SU-DHL-6 (cell line): ENCODE measurements around the gene MEIS1.

Source experiments
- H2AFZ ChIP-seq: fragments of 200-600 bp; sonication (generic); 2 replicates; pipeline ENCODE4 v1.6.1; 2014; ENCODE audit warnings: low read depth, mild to moderate bottlenecking, moderate library complexity, mixed read lengths, antibody characterized with exemption, low read length; ENCODE audit not compliant: severe bottlenecking
- H3F3A ChIP-seq: fragments of 200-600 bp; shearing (Covaris generic); 2 replicates; pipeline ENCODE4 v1.6.0; 2016; ENCODE audit warnings: antibody characterized with exemption, mild to moderate bottlenecking; ENCODE audit not compliant: insufficient read depth
- H3K27ac ChIP-seq: fragments of 200-600 bp; sonication (generic); 2 replicates; pipeline ENCODE4 v1.5.1; 2016; ENCODE audit warnings: low read depth, mild to moderate bottlenecking, low read length, moderate library complexity, mixed read lengths
- H3K27me3 ChIP-seq: fragments of 200-600 bp; sonication (generic), shearing (Covaris generic); 2 replicates; pipeline ENCODE4 v1.6.0; 2014; ENCODE audit warnings: mild to moderate bottlenecking, low read length
- H3K36me3 ChIP-seq: fragments of 200-600 bp; sonication (generic); 2 replicates; pipeline ENCODE4 v1.6.1; 2014; ENCODE audit warnings: mild to moderate bottlenecking, low read length, mixed read lengths
- H3K4me2 ChIP-seq: fragments of 300-600, 200-600 bp; shearing (Covaris generic), sonication (generic); 2 replicates; pipeline ENCODE4 v1.6.0; 2014; ENCODE audit warnings: low read length, low read depth, mild to moderate bottlenecking; ENCODE audit not compliant: poor library complexity, severe bottlenecking
- H3K4me3 ChIP-seq: fragments of 200-600 bp; sonication (generic); 2 replicates; pipeline ENCODE4 v1.5.1; 2014; ENCODE audit warnings: antibody characterized with exemption, low read length, mild to moderate bottlenecking, mixed read lengths; ENCODE audit not compliant: insufficient read depth, poor library complexity, severe bottlenecking
- H3K79me2 ChIP-seq: fragments of 200-600 bp; sonication (generic); 2 replicates; pipeline ENCODE4 v1.6.1; 2014; ENCODE audit warnings: mild to moderate bottlenecking, low read length, moderate library complexity; ENCODE audit not compliant: insufficient read depth
- H3K9ac ChIP-seq: fragments of 200-600 bp; sonication (generic); 2 replicates; pipeline ENCODE4 v1.7.0; 2014; ENCODE audit warnings: mild to moderate bottlenecking, low read length
- H3K9me2 ChIP-seq: fragments of 200-600 bp; sonication (generic); replicated peaks from 2 replicates; pipeline ENCODE4 v1.6.1; 2014; ENCODE audit warnings: low read length; ENCODE audit not compliant: insufficient read depth
- H3K9me3 ChIP-seq: fragments of 200-600 bp; sonication (generic); 2 replicates; pipeline ENCODE4 v1.6.1; 2014; ENCODE audit warnings: low read length, mixed read lengths; ENCODE audit not compliant: insufficient read depth
- H4K20me1 ChIP-seq: fragments of 200-600 bp; sonication (generic); 2 replicates; pipeline ENCODE4 v1.6.1; 2014; ENCODE audit warnings: low read depth, mild to moderate bottlenecking, antibody characterized with exemption, low read length, moderate library complexity, mixed read lengths
- EZH2phosphoT487 ChIP-seq: fragments of 200-600 bp; sonication (generic), shearing (Covaris generic); conservative IDR thresholded peaks from 2 replicates; pipeline ENCODE4 v1.6.1; 2018; ENCODE audit warnings: mild to moderate bottlenecking, antibody characterized with exemption, low read length, moderate library complexity, mixed read lengths
- TF ChIP-seq, protein P1 (sequence below): fragments of 200-600 bp; sonication (generic); IDR thresholded peaks from one replicate; pipeline ENCODE4 v1.5.1; 2017; ENCODE audit warnings: antibody characterized with exemption, mild to moderate bottlenecking, low read length, moderate library complexity; ENCODE audit not compliant: insufficient read depth, poor library complexity, severe bottlenecking

Gene MEIS1

DNA sequence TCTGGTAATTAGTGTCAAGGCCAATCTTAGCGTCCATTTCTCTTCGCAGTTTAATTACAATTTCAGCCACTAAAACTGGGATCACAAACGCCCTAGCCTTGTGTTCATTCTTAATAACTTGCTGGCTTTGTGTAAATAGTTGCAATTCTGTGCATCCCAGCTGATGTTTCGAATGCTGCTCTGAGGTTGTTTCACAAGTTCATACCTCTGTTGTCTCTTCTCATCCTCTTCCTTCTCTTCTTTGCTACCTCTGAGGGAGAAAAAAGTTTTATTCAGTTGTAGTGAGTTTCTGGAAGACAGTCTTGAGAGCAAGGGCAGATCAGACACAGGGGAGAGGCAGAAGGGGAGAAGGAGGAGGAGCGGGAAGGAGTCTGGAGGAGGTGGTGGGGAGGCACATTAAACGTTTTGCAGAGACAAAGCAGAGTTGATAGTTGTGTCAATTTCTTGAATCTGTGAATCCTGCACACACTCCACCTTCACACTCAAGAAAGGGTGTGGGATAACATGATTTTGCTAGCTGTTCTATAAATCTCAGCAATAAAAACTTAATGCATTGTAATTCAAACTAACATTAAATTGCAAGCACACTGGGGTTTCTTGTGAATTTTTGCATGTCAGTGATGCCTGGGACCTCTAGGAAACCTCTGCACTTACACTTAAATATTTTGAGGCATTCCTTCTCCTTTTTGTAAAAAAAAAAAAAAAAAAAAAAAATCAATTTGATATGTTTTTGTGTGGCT lies 6.8 kb downstream of the MEIS1 start:
- Histone ChIP-seq H3K9me3 (no peaks in the 10 kb centered on the region), H3K79me2 (no peaks in the 10 kb centered on the region), H3K9me2 (no peaks in the 10 kb centered on the region), H2AFZ (no peak overlapping the region), H3K36me3 (no peaks in the 10 kb centered on the region), H3K9ac (no peak overlapping the region), H3K4me2 (no peak overlapping the region), H3F3A (no peaks in the 10 kb centered on the region), H3K4me3 (no peak overlapping the region), H3K27ac (no peak overlapping the region), H4K20me1 (no peaks in the 10 kb centered on the region), H3K27me3 (no peaks in the 10 kb centered on the region)
- no peak for TF ChIP-seq EZH2phosphoT487
- TF ChIP-seq, protein P1, sequence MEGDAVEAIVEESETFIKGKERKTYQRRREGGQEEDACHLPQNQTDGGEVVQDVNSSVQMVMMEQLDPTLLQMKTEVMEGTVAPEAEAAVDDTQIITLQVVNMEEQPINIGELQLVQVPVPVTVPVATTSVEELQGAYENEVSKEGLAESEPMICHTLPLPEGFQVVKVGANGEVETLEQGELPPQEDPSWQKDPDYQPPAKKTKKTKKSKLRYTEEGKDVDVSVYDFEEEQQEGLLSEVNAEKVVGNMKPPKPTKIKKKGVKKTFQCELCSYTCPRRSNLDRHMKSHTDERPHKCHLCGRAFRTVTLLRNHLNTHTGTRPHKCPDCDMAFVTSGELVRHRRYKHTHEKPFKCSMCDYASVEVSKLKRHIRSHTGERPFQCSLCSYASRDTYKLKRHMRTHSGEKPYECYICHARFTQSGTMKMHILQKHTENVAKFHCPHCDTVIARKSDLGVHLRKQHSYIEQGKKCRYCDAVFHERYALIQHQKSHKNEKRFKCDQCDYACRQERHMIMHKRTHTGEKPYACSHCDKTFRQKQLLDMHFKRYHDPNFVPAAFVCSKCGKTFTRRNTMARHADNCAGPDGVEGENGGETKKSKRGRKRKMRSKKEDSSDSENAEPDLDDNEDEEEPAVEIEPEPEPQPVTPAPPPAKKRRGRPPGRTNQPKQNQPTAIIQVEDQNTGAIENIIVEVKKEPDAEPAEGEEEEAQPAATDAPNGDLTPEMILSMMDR, result no peak

DNA sequence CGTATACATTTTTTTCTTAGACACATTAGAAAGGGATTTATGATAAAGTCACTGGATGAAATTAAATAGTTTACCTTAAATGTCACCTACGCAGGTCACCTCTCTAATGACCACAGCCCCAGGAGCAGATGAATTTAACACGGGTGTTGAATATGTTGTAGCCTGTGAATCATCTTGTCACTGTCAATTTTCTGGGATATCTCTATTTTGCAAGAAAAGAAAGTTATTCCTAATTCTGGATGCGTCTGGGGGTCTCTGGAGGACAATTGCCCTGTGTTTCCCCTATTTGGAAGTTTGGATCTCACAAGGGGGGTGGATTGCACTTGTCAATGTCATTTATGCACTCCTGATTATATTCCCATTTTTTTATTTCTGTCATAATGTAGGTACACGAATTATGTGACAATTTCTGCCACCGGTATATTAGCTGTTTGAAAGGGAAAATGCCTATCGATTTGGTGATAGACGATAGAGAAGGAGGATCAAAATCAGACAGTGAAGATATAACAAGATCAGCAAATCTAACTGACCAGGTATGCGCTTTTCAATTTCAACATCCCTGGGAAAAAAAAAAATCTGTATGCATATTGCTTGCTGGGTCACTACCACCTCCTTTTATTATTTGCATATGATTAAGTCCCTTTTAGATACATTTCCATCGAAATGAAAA lies 7.7 kb downstream of the MEIS1 start:
- Histone ChIP-seq H3K4me2 (no peak overlapping the region), H3K9me2 (no peaks in the 10 kb centered on the region), H2AFZ (no peak overlapping the region), H4K20me1 (no peaks in the 10 kb centered on the region), H3K79me2 (no peaks in the 10 kb centered on the region), H3K36me3 (no peaks in the 10 kb centered on the region), H3K9ac (no peak overlapping the region), H3K27ac (no peak overlapping the region), H3F3A (no peaks in the 10 kb centered on the region), H3K9me3 (no peaks in the 10 kb centered on the region), H3K4me3 (no peak overlapping the region), H3K27me3 (no peaks in the 10 kb centered on the region)
- no peak for TF ChIP-seq EZH2phosphoT487
- TF ChIP-seq, protein P1, result no peak

DNA sequence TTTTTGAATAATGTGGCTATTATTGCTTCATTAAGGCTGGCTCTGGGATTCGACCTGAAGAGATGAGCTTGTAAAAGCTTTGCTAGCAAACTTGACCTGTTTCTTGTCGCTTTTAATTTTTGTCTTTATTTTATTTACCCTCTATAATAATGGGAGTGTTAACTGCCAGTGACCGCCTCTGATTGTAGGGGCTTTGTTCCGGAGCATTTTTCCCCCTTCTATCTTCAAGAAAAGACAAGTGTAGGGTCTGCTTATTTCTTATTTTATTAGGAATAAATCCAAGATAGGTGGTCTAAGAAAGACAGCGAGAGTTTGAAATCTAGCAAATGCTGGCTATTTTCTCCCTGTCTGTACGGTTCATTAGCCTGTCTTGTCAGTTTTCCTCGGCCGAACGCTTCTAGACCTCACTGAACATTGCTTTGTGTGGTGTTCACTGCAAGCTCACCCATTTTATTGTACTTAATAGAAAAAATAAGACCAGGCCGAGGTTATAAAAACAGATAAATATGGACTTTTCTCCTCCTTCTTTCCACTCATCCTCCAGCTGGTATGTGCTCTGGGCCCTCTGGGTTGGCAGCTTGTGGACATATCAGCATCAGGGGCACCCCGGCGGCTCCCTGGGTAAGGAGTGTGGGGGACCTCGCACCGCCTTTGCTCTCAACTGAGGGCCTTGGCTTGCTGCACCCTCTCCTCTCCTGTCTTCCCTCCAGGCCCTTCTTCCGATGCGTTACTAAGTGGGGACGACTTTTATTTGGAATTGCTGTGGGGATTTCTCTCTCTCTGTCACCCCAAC lies 8.5 kb downstream of the MEIS1 start:
- H3K9ac ChIP-seq, result no peak overlapping the region

More for the DNA sequence above, 8.5 kb downstream of the MEIS1 start:
- Histone ChIP-seq H4K20me1 (no peaks in the 10 kb centered on the region), H3K4me3 (no peak overlapping the region), H3F3A (no peaks in the 10 kb centered on the region), H3K36me3 (no peaks in the 10 kb centered on the region), H3K79me2 (no peaks in the 10 kb centered on the region), H3K9me2 (no peaks in the 10 kb centered on the region), H3K9me3 (no peaks in the 10 kb centered on the region), H2AFZ (no peak overlapping the region), H3K27ac (no peak overlapping the region), H3K27me3 (no peaks in the 10 kb centered on the region), H3K4me2 (no peak overlapping the region)
- TF ChIP-seq, protein P1, result no peak
- no peak for TF ChIP-seq EZH2phosphoT487
